GM13977 (cell line): ENCODE data around the gene PODXL.

Experiments
- DNase-seq: peaks from one replicate; pipeline ENCODE4 v3.0.0; 2012; ENCODE audit warnings: low spot score
- CTCF ChIP-seq: IDR thresholded peaks from 2 replicates; pipeline ENCODE4 v1.5.1; 2012; ENCODE audit warnings: mild to moderate bottlenecking, control low read depth; ENCODE audit not compliant: insufficient read depth; ENCODE audit errors: extremely low read depth, missing control alignments
- in situ Hi-C: fragments of 300-500 bp; cut with MboI; formaldehyde crosslinking; loops from one replicate; pipeline ENCODE4 v1.12.0; 2022; ENCODE audit warnings: low sequenced_read_pairs, low pct_unique_long_range_greater_than_20kb, mixed read lengths, inconsistent platforms; ENCODE audit not compliant: unreplicated experiment

Gene PODXL

DNA sequence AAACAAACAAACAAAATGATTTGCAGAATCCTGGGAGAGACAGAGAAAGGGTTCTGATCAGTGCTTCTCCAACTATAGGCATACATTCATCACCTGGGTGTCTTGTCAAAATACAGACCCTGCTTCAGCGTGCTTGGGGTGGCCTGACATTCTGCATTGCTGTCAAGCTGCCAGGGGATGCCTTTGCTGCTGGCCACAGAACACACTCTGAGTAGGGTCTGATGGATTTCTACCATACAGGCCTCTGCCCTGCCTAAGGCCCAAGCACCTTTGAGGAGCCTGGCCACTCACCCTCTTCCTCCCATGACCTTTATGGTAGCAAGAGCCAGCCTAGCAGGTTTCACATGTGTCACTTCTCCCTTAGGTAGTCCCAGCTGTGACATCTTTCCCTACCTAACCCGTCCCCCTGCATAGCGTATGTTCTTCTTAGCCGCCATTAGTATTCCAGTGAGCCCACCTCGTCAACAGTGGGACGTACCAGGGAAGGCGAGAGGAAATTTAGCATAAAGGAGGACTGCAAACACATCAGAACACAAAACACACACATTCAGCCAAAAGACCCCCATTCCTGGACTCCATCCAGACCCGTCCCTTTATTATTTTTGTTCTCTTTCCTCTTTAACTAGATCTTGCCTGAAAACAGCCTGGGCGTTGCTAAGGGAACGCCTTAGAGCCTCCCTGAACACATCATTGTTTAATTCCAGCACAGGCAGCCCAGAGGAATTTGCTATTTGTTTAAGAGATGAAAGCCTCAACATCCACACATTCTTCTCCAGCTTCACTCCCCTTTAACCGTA is 43.9 kb upstream of the PODXL start:
- no peak for TF ChIP-seq CTCF
- no peak for DNase-seq
- in situ Hi-C loops = no loop called here

- no peak for TF ChIP-seq CTCF
- in situ Hi-C loops = no loop called here
- no peak for DNase-seq
These were observed 40.4 kb upstream of the PODXL start for GRCh38 chr7:131596785-131597184.

GRCh38 chr7:131595699-131596098 is 39.3 kb upstream of the PODXL start:
- DNase-seq = no peak
- TF ChIP-seq CTCF = no peak
- in situ Hi-C loops = no loop called here

DNA sequence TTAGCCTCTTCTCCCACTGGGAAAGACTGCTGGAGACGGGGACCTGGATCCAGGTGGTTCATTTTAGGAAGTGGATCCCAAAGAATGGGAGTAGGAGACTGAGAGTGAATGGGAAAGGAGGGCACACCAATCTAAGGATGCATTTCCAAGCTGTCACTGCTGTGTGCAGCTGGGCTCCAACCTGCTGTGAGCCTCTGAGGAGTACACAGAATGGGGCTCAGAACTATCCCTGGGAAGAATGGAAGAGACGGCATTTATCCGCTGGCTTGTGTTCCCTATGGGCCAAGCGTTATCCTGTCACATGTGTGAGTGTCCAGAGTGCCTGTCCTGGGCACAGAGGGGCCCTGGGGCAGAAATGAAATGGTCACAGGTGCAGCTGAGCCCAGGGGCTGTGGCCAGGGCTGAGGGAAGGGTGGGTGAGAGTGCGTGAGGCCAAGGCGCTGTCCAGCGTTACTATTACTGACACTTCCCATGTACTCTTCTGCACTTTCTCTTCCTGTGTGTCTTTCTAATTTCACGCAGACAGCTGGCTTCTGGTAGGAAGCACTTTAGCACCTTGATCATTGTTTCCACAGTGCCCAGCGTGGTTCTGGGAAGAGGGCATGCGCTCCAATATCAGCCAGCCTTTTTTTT is 35.4 kb upstream of the PODXL start:
- in situ Hi-C loops = no loop called here
- no peak for TF ChIP-seq CTCF
- DNase-seq = no peak

DNA sequence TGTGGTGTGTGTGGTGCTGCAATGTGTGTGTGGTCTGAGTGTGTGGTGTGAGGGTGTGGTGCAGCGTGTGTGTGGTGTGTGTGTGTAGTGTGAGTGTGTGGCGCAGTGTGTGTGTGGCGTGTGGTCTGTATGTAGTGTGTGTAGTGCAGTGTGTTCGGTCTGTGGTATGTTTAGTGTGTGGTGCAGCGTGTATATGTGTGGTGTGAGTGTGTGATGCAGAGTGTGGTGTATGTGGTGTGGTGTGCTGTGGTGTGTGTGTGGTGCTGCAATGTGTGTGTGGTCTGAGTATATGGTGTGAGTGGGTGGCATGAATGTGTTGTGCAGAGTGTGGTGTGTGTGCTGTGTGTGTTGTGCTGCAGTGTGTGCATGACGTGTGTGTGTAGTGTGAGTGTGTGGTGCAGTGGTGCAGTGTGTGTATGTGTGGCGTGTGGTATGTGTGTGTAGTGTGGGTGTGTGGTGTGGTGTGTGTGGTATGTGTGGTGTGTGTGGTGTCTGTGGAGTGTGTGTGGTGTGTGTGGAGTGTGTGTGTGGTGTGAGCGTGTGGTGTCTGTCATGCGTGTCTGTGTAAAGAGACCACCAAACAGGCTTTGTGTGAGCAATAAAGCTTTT is 31.0 kb upstream of the PODXL start:
- no peak for TF ChIP-seq CTCF
- DNase-seq = no peak
- in situ Hi-C loops = no loop called here

- in situ Hi-C loops = no loop called here
- no peak for DNase-seq
- no peak for TF ChIP-seq CTCF
These were observed 30.3 kb upstream of the PODXL start for GRCh38 chr7:131586759-131587158.
